NCI-H774 (cell line): ENCODE data around the gene TMEM150A.
"Not testable (repeated sequence)": the region's sequence is repeated elsewhere in the genome, so short reads cannot be mapped to it uniquely, and the experiment has no call there.

Source experiments
- DNase-seq: peaks from one replicate; lab custom pipeline; 2025; lab: John Stamatoyannopoulos, UW

The TMEM150A gene

DNA sequence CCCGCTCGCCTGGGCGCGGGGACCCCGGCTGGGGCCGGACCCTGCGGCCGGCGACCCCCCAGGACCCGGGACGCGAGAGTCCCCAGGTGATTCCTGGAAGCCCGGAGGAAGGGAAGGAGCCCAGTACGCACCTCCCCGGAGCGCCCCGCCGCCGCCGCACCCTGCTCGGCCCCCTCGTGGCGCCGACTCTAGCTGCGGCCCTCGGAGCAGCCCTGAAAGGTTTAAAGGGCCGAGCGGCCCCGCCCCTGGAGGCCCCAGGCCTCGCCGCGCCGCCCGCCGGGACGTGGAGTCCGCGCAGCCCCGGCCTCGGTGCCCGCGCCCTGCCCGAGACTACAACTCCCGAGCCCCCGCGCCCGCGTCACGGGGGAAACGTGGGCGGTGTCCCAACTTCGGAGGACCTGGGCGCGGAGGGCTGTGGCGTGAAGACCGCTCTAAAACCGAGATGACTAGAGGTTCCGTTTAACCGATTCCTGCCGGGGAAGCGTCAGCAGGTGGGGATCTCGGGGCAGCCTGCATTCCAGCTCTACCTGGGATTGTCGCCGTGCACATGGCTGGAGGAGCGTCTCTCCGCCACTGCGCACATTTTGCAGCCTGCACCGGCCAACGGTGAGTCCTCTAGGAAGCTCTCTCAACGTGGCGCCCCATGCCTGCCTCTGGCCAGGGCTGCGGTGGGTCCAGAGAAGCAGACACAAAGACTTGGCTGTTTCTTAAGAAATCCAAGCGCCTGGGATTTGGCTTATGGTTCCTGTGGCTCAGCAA lies at the start of gene TMEM150A:
TMEM150A (minus strand) TSS at position 223 of the 759 bp plus-strand sequence. CDS start 750 bp downstream, outside the sequence.
- DNase-seq, result peak; percentile 81

DNA sequence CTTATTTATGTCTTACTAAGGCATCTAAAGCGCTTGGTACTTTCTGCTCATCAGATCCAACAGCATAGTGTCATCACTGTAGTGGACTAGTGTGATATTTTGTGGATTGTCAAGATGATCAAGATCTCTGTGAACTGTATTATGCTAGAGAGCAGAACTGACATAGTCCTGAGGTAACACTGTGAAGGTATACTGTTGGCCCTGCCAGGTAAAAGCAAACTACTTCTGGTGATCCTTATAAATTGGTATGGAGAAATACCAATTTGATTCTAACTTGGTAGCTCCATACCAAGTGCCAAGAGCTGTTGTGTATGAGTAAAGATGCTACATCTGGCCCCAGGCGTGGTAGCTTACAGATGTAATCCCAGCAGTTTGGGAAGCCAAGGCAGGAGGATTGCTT lies 49.6 kb upstream of the TMEM150A start:
- DNase-seq, result no peak

DNA sequence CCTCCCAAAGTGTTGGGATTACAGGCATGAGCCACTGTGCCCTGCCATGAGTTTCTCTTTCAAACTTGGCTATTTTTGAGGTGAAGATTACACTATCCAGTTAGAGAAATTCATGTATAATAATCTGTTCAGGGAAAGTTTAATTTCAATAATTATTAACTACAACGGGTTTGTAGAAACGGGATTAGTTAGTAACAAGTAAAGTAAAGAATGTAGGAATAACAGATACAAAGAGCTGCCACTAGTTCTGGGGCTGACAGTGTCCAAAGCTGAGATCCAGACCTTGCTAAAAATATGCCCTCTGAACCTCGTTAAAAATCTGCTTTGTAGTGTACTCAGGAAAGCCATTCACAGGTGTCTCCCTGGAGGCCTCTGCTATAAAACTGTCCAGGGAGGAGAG lies 48.6 kb upstream of the TMEM150A start:
- no peak for DNase-seq

GRCh38 chr2:85650456-85650855 lies 48.0 kb upstream of the TMEM150A start:
- DNase-seq, result no peak

DNA sequence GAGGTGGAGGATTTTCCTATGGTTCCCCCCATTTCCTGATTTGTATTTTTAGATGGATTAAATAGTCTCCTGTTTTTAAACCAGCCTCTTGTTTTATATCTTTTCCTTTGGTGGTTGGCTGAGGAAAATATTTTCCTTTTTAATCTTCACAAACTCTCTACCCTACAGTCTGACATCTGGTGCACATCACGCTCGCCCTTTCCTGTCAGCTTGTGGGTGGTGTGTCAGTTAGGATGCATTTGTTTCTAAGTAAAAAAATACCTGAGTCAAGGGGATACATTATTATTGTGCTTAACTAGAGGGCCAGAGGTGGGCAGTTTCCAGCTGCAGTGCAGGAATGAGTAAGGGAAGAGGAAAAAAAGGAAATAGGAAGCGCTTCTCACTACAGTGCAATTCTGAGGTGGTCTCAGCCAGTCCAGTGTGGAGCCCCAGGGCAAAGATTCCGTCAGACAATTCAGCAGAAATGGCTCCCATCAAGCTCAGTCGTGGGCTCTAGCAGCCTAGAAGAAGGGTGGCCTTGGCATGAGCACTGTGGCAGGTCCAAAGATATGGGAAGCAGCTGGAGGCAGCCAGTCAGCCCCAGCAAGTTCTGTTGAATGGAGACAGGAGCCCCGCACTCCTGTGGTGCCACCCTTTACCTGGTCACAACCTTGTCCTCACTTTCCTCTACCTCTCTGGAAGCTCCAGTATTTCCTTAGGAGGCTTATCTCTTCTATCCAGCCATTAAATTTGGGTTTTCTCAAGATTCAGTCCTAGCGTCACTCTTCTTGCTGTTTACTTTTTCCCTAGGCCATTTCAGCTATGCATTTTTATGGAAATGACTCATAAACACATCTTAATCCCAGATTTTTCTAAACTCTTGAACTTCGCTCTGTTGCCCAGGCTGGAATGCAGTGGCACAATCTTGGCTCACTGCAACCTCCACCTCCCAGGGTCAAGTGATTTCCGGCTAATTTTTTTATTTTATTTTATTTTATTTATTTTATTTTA lies 47.0 kb upstream of the TMEM150A start:
- DNase-seq, result no peak

GRCh38 chr2:85648619-85649018 lies 46.1 kb upstream of the TMEM150A start:
- DNase-seq, result no peak

DNA sequence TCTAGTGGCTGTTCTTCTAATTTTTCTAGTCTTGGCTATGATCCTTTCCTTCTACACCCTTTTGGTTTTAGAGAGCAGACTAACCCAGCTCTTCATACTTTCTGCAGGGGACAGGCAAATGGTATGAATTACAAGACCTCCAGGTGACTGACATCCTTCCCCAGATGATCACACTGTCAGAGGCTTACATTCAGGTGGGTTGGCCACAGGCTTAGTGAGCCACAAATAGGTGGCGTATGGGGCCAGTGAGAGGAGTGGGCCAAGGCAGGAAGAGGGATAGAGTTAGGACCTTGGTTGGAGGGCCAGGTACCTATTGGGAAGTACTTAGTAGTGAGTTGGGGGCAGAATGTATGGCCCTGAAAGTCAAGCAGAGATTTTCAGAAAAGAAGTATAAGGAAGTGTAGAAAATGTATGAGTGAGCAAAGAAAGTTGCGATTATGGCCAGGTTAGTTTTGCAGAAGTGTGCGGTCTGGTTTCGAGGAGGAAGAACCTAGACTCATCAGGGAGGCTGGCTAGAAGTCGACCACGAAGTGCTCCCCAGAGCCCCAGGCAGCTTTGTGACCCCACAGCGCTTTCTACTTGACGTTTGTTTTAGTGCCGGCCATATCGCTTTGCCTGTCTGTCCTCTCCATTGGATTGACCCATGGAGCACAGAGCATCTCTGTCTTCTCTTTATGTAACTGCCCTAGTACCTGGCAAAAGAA lies 45.5 kb upstream of the TMEM150A start:
- no peak for DNase-seq

DNA sequence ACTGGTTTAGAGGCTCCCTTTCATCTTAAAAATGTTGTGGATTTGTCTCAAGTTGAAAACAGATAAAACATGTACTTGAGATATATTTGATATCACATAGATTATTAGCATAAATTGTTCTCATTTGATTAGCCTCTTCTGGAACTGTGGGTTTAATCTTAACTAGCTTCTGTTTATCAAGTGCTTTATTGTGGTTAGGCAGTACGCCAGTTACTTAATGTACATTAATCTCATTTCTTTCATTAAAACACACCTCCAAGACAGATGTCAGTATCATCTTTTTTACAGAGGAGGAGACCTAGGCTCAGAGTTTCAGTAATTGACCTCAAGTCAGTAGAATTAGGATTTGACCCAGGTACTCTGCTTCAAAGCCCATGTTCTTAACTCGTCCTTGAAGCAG lies 43.7 kb upstream of the TMEM150A start:
- DNase-seq, result no peak

DNA sequence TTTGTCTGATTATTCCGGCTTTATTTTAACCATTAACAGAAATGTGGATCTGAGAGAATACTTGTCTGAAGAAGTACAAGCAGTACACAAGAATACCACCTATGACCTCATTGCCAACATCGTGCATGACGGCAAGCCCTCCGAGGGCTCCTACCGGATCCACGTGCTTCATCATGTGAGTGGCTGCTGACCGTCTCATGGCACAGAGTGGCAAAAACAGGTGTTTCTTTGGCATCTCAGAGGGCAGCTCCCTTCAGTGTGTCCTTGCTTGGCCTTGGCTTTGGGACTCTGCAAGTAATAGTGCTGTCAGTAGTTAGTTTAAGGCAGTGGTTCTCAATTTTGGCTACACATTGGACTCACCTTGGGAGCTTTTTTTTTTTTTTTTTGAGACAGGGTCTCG lies 42.4 kb upstream of the TMEM150A start:
- DNase-seq, result no peak

GRCh38 chr2:85642725-85643124 lies 40.2 kb upstream of the TMEM150A start:
- DNase-seq, result no peak

DNA sequence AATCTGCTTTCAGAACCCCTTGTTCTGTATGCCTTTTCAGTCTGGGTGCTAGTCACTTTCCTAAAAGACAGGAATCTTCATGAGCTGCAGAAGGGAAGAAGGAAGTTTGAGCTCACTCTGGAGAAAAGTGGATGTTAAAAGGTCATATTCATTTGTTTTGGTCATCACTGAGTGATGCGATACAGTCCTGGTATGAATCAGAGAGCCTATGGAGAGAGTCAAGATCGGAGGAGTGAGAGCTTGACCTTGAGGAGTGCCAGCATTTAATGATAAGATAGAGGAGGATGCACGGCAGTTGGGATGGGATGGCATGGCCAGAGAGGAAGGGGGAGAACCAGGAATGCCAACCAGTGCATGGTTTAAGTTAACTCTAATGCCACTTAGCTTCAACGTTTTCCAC lies 33.1 kb upstream of the TMEM150A start:
- DNase-seq, result no peak

GRCh38 chr2:85635011-85635410 lies 32.5 kb upstream of the TMEM150A start:
- no peak for DNase-seq

GRCh38 chr2:85631316-85631715 lies 28.8 kb upstream of the TMEM150A start:
- DNase-seq, result no peak

DNA sequence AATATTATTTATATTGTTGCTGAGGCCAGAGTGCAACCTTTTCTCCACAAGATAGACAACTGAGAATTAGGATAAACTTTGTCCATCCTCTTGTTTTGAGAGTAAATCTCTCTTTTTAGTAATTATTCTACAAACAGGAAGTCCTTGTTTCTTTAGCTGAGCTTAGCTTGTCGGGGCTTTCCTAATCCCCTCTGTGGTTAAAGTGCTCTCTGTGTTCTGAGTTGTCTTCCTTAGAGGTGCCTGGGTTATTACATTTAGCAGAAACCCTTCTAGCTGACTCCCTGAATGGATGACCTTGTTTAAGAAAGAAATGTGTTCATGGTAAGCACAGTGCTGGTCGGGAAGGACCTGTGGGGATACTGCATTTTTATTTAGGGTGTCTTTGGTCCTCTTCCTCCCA lies 26.2 kb upstream of the TMEM150A start:
- DNase-seq, result no peak

DNA sequence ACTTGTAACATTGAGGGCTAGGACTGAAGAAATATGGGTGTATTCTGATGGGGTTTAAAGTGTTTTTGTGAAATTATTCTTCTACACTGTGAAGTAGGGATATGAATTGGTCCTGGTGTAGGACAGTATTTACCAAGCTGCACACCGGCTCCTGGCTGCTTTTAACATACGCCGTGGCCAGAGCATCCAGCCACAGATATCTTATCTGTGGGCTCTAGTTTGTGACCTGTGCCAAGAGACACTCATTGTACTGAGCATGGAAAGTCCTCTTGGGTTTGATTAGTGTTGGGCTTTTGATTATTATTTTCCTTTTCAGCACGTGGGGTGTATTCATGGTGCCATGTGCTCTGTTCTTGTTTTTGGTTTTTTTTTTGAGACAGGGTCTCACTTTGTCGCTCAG lies 21.5 kb upstream of the TMEM150A start:
- DNase-seq, result no peak

- no peak for DNase-seq
Observed at GRCh38 chr2:85621338-85621737, 18.8 kb upstream of the TMEM150A start.

DNA sequence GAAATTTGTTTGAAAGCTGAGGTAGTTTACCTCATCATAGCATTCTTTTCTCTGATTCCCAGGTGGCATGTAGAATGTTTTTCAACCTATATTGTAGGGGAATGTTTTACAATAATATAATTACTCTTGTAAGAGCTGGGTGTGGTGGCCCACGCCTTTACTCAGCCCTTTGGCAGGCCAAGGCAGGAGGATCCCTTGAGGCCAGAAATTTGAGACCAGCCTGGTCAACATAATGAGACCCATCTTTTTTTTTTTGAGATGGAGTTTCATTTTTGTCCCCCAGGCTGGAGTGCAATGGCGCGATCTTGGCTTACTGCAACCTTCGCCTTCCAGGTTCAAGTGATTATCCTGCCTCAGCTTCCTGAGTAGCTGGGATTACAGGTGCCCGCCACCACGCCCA lies 17.1 kb upstream of the TMEM150A start:
- DNase-seq, result no peak

- DNase-seq, result not testable (repeated sequence)
Observed at GRCh38 chr2:85617723-85618122, 15.2 kb upstream of the TMEM150A start.

- DNase-seq, result no peak
Observed at GRCh38 chr2:85615413-85615728, 12.9 kb upstream of the TMEM150A start.

GRCh38 chr2:85614757-85615156 lies 12.3 kb upstream of the TMEM150A start:
- not testable (repeated sequence) for DNase-seq

- DNase-seq, result no peak
Observed at GRCh38 chr2:85613717-85614515, 11.4 kb upstream of the TMEM150A start.
